Right lung (tissue), 5 donors: ENCODE measurements around the gene SPTB. TPM values are rescaled to one million over a fixed set of nuclear protein-coding genes. Genes with fewer than 3 reads are reported as not detected.

Experiments
- DNase-seq, 2 donors: peaks; one replicate each; pipeline ENCODE4 v3.0.0-alpha.2; 2013
- polyA plus RNA-seq, 5 donors: library from polyadenylated mRNA; unstranded; fragments of 120-200 nt; gene quantifications; one replicate each; pipeline versions ENCODE4 v1.2.1 to v1.2.3, GENCODE V29; 2013; ENCODE audit warnings: inconsistent platforms in 1 of 5, low replicate concordance in 1 of 5; ENCODE audit not compliant: insufficient read length in 5 of 5, insufficient read depth in 1 of 5

The SPTB gene
- polyA plus RNA-seq, 5 donors, result 2.7 to 8.0 (median 4.3) TPM

DNA sequence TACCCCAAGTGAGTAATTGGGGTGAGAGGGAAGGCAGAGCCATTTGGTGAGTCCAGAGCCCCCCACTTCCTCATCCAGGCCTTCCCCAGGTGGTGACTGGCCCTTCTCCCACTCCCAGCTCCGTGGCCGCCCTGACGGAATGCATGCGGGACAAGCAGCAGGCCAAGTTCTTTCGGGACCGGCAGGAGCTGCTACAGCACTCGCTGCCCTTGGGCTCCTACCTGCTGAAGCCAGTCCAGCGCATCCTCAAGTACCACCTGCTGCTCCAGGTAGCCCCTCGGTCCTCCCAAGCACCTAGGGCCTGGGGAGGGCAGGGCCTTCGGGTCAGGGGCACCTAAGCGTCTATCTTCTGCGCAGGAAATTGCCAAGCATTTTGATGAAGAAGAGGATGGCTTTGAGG lies 149.0 kb downstream of the SPTB start:
- DNase-seq, result no peak

DNA sequence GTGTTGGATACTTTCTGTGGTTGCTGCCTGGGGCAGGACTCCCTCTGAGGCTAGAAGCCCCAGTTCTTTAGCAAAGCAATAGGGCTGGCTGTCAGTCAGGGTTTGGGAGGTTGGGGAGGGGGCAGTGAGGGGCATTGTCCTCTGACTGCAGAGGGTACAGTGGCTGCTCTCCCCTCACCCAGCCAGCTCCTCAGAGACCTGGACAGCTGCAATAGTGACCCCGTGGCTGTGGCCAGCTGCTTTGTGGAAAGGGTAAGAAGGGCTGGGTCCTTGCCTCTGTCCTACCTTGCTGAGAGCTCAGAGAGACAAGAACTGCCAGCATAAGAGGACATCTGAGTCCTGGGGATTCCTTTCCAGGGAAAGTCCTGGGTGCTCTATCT lies 149.7 kb downstream of the SPTB start:
- DNase-seq, result no peak

DNA sequence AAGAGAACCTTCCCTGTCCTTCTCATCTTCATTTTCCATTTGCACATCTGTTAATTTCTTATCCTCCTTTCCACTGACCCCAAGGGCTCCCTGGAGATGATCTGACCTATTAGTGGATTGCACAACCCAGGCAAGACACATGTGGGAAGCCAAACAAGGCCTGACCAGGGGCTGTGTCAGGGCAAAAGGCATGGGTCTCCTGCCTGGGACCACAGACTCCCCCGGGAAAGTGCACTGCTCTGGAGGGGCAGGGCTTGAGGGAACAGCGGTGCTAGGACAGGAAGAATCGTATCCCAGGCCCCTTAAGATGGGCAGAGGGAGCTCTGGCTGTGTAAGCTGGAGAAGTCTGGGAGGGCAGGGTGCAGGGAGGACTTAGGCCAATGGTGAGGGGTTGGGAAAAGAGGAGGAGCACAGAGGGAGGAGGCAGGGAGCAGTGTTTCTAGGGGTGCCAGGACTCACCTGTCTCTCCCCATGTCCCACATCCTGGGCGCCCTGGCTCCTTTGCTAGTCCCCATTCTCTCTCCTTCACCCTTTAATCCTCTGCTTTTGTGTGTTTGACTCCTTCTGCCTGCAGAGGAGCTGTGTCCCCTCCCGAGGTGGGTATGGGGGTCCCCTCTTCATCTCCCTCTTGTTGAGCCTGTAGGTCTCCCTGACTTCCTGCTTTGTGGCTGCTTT lies 150.2 kb downstream of the SPTB start:
- no peak for DNase-seq

DNA sequence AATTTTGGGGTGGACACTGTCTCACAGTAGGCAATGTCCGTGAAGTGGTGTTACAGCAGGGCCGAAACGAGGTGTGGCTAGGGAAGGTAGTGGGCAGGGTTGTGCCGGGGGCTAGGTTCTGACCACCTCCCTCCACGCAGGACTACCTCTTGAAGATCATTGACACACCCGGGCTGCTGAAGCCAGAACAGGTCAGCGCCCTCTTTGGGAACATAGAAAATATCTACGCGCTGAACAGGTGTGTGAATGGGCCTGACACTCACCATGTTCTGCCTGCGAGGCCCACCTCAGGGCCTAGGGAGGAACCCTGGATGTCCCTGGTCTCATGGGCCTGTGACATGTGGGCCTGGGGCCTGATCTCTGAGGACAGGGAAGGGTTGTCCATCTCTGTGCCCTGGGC lies 150.9 kb downstream of the SPTB start:
- DNase-seq, result no peak

DNA sequence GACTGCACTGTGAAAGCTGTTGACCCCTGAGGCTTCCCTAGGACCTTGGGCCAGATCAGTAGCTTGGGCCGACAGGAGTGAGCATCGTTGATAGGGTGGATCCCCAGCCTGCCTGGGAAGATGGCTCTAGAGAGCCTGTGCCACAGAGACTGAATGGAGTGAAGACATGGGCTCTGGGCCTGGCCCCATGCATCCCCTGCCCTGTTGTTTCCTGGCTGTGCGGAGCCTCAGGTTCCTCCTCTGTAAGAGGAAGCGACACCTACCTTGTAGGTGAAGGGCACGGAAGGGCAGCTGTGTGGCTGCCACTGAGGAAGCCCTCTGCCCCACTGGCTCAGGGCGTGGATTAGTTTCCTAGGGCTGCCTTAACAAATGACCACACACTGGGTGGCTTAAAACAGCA lies 151.6 kb downstream of the SPTB start:
- DNase-seq, result no peak

DNA sequence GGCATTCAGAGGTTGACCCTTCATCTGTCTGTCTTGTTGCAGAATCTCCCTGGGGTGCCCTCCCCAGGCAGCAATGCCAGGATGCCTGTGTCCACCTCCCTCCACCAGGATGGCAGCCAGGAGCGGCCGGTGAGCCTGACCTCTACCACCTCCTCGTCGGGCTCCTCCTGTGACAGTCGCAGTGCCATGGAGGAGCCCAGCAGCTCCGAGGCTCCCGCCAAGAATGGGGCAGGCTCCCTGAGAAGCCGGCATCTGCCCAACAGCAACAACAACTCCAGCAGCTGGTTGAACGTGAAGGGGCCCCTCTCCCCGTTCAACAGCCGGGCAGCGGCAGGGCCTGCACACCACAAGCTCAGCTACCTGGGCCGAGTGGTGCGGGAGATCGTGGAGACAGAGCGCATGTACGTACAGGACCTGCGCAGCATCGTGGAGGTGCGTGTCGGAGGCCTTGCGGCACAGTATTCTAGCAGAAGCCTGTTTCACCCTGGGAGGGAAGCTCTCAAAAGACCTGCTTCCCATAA lies 152.1 kb downstream of the SPTB start:
- DNase-seq, result no peak

DNA sequence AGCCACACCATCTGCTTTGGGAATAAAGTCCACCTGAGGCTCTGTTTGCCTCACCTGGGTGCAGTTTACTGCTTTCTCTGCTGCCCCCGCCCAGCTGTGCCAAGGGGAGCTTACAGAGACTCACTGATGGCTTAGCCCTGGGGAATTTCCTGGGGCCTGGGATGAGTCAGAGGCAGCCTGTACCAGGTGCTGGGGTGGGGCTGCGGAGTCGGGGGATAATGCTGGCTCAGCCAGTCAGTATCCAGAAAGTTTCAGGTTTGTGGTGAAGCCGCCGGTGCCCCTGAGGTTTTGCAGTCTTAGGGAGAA lies 153.2 kb downstream of the SPTB start:
- no peak for DNase-seq

DNA sequence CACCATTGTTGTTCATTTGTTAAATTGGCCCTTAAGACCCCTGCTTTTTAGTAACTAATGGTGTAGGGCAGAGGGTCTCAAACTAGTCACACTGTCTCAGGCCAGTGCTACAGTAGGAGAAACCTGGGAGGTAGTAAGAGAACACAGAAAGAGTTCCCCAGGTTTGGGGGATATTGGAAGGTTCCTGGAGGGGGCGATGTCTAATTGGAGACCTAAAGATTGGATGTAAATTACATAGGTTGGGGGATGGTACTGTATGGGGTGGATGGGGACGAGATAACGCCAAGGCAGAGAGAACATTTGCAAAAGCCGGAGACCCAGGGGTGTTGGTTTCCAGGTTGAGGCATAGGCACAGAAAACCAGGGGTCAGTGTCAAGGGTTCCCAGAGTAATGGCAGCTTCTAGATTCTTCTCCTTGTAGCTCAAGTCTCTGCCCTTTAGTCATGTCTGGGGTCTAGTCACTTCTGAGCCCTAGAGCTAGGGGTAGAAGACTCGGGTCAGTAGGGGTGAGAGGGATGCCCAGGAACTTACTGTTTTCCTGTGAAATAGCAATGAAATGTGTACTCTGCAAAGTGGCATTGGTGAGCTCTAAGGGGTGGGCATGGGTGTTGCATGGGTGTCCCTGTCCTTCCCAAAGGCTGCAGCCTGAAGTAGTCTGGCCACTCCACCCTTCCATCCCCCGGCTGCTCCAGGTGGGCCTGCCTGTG lies 153.7 kb downstream of the SPTB start:
- no peak for DNase-seq

DNA sequence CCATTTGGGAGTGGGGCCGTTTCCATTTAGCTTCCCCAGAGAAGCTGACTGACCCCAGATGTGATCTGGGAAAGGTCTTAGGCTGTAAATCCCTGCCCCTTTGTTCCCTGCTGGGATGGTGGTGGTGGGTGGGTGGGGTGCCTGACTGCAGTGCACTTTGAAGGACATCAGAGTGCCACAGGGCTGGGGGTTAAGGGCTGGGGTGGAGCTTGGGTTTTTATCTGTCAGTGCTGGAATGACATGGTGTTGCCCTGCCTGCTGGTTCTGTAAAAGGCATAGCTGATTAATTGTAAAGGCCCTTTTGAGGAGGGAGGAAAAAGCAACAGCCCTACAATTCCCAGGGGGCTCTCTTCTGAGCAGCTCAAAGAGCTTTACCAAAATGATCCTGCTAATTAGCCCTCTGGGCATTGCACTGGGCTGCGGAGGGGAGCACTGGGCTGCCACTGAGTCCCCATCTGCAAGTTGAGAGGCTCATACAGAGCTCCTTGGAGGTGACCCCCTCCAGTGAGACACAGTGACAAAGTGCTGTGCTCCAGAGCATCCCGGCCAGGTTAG lies 154.4 kb downstream of the SPTB start:
- DNase-seq, result no peak

DNA sequence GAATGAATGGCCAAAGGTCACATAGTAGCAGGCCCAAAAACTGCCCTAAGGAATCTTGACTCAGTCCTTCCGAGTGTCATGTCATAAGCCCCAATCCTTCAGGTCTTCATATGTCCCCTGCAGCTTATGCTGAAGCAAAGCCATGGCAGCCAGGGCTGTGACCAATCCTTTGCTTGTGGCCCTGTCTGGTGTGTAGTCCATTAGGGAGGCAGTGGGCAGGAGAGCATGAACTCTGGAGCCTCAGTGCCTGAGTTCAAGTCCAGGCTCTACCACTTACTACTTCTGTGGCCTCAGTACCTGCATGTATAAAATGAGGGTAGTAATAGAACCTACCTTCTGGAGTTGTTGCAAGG lies 155.2 kb downstream of the SPTB start:
- DNase-seq, result no peak

DNA sequence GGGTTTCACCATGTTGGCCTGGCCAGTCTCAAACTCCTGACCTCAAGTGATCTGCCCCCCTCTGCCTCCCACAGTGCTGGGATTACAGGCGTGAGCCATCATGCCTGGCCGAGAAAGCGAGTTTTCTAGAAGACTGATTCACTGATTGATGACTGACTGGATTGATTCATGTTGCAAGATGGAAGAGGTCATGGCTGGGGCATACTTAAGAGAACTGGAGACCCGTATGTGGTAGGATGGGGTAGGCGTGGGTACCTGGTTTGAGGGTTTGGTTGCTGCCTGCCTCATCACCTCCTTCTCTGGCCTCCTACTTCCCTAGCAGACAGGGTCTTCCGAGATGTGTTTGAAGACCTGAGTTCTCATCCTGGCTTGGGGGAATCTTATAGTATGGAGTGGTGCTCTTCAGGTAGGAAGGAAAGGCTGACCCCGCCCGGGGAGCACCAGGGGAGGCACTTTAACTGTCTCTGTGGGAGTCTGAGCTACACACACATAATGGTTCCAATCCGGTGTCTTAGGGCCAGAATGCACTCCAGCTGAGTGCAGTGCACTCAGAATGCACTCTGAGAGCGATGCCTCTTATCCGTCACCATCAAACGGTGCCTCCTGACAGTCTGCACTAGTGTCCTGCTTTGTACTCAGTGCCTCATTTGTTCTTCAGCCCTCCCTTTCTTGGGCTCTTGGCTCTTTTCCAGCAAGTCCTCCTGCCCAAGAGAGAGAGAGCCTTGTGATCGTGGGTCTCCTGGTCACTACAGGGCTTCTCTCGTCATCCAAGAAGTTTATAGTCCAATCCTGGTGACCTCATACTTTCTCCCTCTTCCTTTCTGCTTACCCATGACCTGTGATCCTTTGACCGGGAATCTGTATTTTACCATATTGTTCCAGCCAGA lies 155.8 kb downstream of the SPTB start:
- no peak for DNase-seq

DNA sequence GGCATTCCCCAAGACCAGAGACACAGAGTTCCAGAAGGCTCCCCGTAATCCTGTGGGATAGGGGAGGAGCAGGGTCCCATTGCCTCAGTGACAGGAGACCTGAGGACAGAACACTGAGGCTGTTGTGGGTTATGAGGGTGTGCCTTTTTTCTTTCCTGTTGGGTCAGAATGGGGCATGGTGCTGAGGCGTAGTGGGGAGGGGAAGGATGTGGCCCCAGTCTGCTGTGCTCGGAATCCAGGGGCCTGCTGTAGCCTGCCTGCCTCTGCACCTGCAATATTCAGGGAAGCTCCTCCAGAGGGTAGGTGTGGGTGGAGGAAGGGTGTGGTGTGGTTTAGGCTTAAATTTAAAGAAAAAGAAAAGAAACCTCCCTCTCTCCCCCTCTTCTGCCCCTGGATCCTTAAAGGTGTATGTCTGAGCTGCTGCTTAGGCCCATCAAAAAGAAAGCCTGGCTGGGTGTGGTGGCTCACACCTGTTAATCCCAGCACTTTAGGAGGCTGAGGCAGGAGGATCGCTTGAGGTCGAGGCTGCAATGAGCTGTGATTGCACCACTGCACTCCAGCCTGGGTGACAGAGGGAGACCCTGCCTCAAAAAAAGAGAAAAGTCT lies 156.8 kb downstream of the SPTB start:
- no peak for DNase-seq

DNA sequence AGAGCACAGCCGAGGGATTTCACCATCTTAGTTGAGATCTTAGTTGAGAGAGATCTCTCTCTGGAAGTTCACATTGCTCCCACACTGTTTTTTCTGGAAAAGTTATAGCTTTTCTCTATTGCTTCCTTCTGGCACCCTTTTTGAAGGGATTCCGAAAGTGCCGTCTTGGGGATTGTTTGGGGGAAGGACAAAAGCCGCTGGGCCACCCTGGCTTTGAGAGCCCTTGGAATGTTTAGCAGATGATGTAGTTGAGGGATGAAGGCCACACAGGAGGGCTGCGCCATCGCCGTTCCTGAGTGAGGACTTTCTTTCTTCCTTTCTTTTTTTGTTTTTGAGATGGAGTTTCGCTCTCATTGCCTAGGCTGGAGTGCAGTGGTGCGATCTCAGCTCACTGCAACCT lies 157.8 kb downstream of the SPTB start:
- no peak for DNase-seq

DNA sequence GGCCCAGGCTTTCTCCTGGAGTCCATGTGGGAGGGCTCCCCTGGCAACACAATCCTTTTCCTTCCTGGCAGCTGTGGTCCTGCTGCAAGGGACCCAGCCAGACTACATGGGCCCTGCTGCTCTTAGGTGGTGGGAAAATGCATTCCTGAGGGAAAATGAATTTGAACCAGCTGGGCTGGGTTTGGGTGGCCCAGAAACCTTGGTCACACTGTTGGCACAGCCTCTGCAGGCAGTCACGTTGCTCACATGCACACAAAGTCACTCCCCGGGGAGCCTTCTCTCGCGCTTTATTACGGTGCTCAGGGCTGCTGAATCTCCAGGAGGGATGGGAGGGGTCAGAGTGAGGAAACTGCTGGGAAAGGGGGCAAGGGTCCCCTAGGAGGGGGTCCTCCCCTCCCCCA lies 158.3 kb downstream of the SPTB start:
- DNase-seq, result no peak

DNA sequence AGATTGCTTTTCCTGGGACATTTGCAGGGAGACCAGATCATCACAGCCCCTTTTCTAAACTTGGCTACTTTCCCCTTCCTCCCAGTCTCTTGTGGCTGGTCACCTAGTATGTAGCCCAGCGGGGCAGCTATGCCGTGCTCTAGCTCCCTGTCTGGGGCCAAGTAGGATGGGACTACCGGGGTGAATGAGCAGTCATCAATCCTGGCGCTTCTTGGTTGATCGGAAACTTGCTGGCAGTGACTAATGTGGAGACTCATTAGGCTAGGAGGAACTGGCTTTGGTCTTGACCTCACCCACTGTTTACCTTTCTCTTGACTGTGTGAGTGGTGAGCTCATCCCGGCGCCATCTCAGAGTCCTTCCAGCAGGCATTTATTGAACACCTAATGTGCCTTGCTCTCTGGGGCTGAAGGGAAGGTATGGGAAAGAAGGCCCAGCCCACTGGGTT lies 159.6 kb downstream of the SPTB start:
- DNase-seq, result no peak

DNA sequence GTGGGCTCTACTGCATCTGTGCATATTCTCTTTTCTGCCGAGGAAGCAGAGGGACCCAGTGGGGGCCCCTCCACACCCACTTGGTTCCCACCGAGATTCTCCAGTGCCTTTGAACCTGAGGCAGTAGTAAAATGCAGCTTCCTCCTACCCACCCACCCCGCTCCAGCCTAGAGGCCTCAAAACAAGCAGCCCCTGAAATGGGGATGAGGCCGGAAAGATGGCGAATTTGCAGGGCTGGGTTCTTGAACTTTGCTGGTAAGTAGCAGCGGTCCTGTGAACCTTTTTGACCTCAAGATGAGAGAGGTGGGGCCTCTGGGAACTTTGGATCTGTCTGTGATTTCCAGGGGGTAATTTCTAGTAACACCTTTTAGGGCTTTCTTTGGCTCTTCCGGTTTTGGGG lies 160.1 kb downstream of the SPTB start:
- DNase-seq, result no peak

DNA sequence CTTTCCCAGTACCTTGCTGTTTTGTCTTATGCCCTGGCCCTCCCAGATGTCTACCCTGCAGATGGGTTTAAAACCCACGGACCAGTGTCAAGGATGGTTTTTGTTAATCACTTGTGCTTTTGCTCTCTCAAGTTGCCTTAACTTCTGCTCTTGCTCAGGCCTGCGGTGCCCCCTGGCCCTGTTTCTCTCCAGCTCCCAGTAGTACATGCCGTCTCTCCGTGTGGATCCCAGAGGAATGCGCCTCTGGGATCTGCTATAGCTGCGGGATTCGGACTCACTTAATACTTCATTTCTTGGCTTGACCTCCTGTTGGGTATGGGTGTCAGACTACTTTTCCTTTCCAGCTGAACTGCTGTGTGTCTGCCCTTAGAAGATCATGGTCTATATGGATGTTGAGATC lies 160.9 kb downstream of the SPTB start:
- DNase-seq, result no peak

DNA sequence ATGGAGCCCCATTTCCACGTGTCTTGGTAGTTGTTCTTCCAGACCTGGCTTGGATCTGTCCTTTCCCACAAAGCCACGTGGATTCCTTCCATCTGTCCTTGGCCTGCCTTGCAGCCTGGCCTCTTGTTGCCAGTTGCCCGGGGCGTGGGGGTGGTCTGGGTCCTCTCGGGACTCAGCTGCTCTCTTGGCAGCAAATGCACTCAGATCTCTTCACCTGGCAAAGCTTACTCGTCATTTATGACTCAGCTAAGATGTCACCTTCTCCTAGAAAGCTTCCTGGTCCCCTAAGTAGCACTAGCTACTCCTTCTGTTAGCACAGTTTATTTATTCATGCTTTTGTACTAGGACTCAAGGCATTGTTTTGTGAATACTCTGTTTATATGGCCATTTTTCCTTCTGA lies 161.8 kb downstream of the SPTB start:
- no peak for DNase-seq

DNA sequence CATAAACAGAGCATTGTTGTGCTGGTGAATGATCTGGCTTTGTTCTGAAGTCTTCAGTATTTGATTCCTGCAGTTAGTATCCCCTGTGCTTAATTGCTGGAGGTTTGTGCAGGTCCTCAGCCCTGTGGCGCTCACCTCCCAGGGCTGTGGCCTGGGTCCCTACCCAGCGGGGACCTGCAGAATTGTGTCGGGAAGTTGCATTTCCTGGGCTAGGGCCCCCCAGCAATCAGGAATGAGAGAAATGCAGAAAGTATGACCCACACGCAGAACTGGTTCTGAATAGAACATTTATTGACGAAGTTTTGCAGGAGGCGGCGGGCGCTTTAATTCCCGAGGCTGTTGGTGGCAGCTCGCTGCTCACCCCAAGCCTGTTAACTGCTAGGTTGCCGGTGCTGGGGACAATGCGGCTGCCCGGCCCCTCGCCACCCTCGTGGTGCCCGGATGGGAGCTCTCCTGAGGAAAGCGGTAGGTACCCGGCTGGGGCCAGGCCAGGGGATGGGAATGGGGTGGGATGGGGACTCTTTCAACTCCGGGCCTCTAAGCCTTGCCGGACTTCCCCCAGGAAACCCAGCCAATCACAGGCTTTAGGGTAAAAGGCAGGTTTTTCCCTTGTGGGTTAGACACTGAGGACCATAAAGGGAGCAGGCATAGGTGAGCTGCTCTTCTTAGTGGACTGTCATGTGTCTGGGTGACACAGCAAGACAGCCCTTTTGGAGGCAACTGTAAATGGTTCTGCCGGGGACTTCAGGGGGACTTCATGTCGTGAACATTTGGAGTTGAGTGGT lies 163.9 kb downstream of the SPTB start:
- no peak for DNase-seq

DNA sequence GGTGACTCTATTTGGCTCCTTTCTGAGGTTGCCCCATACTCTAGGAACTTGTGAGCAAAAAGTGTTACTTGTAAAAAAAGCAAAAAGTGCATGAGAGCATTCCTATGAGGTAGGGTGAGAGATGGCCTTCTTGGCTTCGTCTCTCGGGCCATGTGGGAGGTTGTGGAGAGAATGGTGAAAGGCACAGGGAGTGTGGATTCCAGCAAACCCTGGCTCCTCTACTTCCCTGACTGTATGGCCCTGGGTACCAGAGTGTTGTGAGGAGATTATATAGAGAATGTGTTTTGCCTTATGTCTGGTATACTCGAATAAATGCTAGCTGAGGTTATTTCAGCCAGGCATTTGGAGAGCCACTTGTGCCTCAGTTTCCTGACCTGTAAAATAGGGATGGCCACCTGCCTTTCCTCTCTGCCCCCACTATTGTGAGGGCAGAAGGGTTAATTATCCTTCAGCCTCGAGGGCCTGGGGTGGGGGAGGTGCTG lies 164.5 kb downstream of the SPTB start:
- DNase-seq, result no peak

DNA sequence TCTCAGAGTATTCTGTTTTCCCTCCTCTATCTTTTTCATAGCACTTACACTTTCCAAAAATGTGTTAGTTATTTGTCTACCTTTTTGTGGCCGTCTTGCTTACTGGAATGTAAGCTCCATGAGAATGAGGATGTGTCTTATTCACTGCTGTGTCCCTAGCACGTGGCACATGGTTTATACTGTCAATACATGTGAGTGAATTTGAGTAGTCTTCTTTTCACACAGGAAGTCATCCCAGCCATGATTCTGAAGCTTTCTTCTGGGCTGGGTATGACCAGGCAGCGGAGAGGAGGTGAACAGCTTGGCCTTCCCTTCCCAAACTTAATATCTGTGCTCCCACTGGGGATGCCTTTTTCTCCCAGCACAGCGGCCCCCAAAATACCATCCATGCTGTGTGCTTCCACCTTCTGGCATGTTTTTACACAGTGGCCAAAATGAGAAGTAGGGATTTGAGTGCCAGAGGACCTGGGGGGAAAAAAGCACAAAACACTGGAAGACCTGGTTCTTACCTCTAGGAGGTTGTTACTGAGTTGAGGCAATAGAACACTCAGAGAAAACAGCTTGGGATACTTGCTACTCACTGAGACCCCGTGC lies 165.2 kb downstream of the SPTB start:
- no peak for DNase-seq
